HG03095 (cell line): ENCODE measurements around the gene DHRS13.
"Not testable (repeated sequence)": the region's sequence is repeated elsewhere in the genome, so short reads cannot be mapped to it uniquely, and the experiment has no call there.

Experiments used
- ATAC-seq: cut with Tn5 transposase; IDR thresholded peaks from one replicate; pipeline ENCODE4 v1.9.1; 2021; ENCODE audit warnings: moderate library complexity; ENCODE audit not compliant: unreplicated experiment

Gene DHRS13

DNA sequence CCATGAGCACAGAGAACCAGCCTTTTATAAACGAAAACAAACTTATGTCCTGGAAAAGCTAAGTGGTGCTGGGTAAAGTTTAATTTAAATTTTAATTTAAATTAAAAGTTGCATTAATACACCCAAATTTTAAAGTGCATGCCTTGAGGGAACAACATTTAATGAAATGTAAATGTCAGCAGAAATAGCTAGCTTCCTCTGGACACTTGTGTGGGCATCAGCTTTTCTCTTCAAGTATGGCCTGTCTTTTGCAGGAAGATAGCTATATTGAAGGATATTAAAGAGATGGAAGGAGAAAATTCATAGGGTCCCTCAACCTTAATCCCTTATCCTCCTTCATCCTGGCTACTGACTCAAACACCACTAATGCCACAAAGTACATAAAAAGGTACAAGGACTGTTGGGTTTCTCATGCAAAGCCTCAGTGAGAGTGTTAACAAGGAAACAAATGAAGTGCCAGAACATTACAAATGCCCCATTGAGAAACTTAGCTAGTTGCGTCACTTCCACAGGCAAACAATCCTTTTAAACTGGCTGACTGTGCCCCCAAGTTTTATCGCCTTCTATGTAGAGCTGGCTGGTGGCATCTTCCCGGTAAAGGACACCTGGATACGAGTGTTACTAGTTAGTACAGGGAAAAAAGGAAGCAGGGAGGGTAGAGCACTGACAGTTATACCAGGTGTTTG, 34.3 kb upstream of the DHRS13 start:
- ATAC-seq = no peak

DNA sequence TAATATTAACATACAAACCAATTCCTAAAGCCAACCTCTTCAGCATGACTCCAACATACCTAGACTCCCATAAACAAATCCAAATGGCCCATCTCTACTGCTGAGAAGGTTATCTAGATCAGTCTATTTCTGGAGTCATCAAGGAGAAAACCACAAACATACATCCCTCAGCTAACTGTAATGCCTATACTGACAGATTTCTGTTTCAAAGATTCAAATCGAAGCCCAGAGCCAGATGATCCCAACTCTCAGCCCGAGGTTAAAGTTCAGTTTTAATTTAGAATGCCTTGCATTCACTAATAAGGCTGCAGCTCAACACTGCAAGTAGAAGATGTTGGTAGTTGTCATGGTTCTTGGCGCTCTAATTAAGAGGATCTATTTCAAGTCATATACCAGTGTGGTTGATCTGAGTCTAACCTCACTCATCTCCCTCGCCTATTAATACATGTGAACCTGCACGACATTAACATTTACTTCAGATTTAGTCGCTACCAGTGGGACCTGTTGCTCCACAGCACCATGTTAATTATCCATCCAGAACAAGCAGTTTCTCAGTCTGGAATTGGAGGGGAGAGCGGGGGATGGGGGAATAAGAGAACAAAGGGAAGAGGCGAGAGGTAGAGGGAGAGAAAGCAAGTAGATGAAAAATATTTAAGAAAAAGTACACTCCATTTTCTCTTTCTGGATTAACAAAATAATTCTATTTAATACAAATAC, 33.0 kb upstream of the DHRS13 start:
- no peak for ATAC-seq

DNA sequence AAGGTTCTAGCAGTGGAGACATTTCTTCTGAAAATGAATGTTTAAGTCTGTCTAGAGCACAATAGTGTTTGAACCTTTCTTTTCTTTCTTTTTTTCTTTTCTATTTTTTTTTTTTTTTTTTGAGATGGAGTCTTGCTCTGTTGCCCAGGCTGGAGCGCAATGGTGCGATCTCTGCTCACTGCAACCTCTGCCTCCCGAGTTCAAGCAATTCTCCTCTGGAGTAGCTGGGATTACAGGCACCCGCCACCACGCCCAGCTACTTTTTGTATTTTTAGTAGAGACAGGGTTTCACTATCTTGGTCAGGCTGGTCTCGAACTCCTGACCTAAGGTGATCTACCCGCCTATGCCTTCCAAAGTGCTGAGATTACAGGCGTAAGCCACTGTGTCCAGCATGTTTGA, 31.6 kb upstream of the DHRS13 start:
- not testable (repeated sequence) for ATAC-seq

DNA sequence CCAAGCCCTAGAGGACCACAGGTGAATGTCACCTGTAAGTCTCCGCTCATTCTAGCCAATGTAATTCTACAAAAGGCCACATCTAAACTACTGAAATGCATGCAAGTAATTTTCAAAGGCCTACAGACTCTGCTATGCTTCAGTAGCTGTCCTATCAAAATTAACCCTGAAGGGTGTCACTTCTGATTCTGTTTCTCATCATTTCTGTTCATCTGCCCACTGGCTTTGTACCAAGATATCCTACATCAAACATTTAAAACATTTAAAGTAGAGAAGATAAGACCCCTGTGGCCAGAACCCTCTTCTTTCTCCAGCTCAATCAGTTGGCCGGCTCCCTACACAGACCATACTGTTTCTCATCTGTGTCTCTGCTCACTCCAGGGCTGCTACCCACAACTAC, 26.9 kb upstream of the DHRS13 start:
- ATAC-seq = no peak

DNA sequence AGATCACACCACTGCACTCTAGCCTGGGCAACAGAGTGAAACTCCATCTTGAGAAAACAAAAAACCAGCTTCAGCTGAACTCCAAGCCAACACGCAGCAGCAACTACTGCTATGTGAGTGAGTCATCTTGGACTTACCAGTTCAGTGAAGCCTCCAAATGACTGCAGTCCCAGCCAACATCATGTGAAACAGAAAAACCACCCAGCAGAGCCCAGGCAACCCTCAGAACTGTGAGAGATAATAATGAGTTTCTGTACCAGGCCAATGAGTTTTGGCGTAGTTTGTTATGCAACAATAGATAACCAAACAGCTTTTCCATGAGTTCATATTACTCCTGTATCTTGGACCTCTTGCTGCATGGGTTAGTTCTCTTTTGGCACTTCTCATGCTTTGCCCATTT, 25.2 kb upstream of the DHRS13 start:
- ATAC-seq = no peak

DNA sequence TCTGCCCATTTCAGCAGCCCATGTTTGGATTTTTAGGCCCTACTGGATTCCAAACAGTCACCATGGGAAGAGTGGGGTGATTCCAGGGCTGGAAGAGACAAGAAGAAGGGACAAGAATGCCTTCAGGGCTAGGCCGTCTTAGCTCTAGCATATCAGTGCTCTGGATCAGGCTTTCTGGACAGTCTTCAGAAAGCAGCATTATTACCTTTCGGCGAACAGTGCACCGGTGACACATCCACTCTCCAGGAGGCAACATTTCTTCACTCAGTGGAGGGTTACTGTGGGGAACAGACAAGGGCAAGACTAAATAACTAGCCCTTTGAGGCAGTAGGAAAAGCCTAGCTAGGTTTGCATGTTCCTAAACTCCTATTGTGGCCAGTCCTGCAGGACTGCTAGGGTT, 23.9 kb upstream of the DHRS13 start:
- ATAC-seq = no peak

DNA sequence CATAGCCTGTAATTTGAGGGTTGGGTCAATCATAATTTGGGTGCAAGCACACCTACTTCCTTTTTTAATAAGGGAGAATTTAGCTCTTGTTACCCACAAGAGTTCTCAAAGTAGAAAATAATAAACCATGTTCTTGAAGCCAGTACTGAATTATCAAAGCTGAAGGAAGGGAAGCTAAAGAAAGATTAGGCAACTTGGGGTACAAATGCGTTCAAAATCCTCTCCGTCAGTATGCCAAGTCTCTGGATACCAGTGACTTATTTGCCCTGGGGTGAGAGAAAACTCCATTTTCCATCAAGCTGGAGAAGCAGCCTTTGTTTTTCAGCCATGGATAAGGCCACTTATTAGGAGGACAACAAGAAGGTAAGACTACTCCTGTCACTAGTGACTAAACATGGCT, 23.5 kb upstream of the DHRS13 start:
- ATAC-seq = no peak

DNA sequence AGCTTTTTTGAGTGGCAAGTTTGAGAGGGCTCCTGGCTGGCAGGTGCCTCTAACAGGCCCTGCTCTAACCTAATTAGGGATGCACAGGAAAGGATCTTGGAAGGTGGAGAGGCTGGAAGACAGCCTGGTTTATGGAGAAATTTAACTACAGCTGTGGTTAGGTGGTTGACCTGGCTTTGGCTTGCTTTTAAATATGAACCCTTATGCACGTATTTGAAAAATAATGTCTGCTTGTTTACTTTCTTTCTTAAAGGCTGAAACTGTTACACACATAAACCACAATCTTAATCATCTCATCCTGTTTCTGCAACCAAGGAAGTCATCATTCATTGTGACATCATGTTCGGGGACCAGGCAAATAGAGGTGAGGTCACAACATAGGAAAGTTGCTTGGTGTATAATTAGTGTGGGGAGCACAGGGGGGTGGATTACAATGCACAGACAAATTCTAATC, 23.1 kb upstream of the DHRS13 start:
- ATAC-seq = no peak

DNA sequence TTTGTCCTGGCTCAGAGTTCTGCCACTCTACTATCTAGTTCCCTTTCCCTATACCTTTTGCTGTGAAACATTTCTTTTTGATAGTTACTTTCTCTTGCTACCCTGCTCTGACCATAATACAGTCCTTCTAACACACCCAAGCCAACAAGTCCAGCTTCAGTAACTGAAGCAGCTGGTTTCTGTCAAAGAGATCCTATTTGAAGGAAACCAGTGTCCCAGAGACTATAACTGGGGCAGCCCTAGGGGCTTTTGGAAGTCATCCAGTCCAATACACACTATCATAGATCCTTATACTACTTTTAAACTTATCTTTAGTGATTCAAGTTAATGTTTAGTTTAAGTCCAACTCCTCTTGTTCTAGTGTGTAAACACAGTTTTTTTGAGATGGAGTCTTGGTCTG, 17.3 kb upstream of the DHRS13 start:
- ATAC-seq = no peak

DNA sequence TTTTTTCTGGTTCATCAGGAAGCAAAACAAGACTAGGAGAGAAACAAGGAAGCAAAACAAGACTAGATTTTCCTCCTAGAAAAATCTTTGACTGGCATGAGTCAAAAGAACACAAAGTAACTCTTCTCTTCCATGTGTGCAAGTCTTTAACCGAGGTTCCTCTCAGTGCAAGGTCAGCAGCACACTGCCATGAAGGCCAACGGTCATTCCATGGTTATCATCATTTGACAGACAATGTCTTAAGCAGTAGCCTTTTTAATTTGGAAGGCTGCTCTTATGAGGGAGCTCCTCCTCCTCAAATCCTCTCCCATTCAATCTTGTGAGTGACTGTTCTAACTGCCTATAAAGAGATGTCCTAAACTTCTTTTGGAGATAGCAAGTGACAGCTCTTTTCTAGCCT, 15.4 kb upstream of the DHRS13 start:
- no peak for ATAC-seq

DNA sequence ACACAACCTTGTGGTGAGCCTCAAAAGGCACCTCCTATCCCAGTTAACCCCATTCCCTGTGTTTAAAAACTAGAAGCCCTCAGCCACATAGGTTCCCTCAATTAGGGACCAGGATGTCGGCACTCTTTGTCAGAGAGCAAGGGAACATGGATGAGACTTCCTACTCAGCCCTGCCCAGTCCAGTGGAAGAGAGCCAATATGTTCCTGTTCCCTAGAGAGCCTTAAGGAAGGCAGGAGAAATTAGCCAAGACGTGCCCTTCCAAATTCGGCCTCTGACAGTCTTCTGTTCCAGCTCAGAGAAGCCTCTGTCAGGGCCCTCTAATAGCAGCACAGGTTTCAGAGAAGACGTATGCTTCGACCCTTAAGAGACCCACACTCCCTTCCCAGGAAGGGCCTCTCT, 14.6 kb upstream of the DHRS13 start:
- no peak for ATAC-seq

DNA sequence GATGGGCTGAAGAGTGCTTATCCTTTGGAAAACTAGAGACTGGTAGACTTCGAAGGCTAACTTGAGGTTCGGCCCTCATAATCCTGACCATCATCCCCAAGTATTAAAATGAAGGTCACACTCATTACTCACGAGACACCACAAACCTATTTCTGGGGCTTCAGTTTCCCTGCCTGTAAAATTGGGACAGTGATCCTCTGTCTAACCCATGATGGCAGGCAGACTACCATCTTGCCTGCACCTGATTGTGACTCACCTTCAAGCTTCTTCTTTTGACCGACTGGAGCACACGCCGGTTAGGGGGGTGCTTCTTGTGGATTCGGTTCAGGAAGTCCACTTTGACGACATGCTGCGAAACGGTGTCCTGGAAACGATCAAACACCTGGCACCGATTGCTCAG, 14.2 kb upstream of the DHRS13 start:
- no peak for ATAC-seq

DNA sequence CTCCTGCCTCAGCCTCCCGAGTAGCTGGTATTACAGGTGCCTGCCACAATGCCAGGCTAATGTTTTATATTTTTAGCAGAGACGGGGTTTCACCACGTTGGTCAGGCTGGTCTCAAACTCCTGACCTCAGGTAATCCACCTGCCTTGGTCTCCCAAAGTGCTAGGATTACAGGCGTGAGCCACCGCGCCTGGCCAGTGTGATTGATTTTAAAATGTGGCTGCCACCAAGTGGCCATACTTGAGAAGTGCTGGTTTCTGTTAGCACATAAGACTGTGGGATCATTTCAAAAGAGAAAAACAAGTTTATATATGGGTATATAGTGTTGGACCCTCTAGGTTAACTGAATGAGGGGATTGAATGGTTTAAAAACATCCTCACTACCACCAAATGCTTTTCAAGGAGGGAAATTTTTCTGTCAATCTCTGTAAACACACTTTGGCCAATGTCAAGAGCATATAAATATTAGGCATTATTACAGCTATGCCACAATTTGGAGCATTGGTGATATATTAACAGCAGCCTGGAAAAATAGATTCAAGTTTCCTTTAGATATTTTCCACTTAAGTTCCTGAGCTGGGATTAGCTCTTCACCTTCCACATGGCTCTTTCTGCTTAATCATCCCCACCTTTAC, 13.5 kb upstream of the DHRS13 start:
- ATAC-seq = no peak

DNA sequence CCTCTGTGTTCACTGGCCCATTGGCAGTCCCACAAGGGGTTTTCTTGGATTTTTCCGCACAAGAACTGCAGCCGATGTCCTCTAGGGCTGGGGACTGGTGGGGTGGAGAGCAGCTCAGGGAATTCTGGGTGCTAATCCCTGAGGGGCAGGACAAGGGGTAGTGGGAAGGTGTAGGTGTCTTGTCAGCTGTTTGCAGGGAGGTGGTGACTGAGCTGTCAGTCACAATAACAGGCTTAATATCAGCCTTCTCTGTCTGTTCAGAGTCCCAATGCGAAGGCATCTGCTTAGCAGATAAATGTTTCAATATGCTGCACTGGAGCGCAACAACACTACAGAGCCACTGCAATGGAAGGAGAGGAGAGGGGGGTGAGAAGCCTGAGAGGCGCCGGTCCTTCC, 10.1 kb upstream of the DHRS13 start:
- no peak for ATAC-seq

DNA sequence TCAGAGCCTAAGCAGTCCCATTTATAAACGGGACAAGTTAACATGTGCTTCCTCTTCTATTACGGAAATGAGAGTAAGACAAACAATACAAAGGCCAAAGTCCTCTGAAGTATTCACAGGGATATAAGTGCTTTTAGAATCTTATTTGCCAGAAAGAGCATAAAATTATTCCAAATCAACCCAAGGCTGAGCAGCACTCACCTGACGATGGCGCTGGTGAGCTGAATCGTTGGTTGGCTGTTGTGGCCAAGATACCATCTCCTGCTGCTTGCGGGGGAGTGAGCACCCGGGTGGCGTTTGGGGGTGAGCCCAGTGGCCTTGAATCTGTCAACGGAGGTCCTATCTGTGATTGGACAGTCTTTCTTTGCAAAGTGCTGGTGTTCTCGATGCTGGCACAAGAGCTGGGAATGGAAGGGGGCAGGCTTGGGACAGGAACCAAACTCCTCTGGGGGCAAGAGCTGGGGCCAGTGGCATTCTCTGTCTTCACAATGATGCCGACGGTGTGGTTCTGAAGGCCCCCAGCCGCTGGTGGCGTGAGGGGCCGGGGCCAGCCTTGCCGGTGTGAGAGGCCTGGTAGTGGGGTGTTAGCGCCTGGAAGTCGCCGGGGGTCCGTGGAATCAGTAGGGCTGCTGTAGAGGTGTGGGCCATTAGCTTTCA, 9.5 kb upstream of the DHRS13 start:
- no peak for ATAC-seq

DNA sequence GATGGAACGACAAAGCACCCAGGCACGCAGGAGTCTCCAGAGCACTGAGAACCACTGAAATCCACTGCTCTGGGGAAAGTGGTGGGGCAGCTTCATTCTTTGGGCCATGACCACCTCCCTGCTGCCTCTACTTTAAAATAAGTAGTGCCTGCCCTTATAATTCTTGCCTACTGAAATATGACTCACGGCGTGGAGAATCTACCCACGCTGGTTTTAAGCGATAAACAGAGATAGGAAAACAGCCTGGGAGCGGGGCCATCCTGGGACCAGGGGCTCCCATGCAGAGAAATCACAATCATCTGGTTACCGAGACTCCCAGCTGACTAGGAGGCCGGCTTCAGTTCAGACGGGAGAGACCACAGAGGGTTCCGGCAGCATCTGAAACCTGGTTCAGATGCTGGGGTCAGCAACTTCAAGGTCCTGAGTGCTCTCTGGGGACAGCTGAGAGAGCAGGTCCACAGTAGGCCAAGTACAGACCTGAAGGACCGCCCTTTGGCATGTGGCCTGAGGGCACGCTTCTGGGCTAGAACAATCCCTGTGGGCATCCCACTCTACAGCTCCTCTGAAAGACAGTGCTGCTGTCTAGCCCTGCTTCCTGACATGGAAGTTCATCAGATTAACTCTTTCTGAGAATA, 8.6 kb upstream of the DHRS13 start:
- no peak for ATAC-seq

DNA sequence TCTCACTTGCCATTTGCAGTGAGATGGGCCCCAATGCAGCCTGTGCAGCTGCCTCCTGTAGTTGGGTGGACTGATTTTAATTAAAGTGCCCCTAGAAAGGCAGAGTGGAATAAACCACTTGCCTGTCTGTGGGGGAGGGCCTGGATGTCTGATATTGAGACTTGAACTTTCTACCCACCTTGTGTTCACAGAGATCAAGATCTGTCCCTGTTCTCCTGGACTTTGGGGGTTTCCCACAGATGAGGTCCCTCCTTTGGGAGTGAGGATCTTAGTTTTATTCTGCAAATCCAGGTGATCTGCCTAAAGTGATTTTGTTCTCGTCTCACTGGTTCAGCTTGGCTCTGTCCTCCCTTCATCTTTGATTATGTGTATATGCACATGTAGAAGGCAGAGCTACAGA, 7.7 kb upstream of the DHRS13 start:
- no peak for ATAC-seq

DNA sequence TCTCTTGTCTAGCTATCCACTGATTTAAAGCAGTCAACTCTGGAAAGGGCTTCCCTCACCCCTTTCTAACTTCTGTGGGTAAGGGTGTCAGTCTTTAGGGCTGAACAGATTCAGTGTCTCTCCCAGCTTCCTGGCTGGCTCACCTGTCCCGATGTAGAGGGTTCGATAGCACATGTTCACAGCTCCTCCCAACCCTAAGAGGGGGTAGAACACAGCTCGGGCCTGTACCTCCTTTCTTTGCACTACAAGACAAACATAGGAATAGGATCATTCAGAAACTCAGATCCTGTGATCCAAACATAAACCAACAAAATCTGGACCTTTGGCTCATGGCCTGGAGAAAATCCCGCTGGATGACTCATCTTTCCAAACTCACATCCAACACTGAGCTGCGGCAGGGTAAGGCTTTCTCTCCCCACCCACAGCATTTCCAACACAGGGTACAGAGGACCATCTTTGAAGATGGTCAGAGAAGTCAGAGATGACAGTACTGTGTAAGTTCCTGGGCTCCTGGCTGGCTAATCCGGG, 5.8 kb upstream of the DHRS13 start:
- ATAC-seq = no peak

DNA sequence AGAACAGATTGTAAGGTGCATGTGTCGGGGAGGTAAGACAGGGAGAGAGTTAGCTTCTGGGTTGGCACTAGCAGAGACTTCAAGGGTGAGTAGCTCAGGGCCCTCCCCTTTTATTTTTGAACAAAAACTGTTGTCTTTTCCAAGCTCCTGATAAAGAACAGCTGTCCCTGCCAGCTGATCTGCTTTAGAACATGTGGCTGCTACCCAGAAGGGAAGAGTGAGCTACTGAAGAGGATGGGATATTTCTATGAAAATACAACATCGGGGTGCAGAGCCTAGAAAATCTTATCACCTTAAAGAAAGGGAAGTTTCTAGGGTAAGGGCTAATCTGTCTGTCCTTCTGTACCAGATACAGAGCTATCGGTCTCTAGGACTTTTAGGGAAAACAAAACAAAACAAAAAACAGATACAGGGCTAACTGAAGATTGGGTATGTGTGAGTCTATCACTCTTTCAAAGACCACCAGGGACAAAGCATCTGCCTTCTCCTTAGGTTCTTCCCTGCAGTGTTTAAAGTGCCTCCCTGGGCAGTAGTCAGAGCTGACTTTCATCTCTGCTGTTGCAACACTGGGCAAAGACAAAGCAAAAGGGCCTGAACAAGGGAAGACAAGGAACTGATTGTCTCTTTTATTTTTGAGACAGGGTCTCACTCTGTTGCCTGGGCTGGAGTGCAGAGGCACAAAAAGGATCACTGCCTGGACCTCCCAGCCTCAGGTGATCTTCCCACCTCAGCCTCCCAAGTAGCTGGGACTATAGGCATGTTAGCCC, 5.0 kb upstream of the DHRS13 start:
- no peak for ATAC-seq

DNA sequence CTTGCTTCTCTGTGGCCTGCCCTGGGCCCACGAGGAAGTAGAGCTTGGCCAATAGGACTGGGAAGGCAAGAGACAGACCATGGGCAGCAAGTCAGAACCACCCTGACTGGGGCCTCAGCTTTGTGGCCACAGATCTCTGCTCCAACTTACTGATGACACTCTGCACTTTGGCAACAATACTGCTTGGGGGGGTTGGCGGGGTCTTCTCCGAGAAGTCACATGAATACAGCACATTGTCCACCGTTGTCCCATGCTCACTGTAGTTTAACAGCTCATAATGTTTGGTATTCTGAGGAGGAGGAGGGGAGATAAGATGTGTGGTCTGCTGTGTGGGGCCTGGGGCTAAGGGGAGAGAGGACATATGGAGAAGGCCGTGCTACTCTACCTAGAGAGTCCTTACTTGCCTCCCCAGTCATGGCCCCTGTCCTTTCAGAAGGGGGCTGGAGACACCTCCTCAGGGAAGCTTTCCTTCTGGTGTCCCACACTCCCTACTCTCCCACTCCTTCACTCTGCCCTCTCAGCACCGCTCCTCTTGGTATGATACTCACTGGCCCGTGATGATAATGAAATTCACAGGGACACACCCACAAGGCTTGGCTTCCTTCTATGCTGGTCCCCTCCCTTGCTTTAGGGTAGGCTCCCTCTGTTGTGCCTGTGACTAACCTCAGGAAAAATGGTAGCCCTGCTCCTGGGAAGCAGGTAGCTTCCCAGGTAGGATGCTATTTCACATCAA, 4.0 kb upstream of the DHRS13 start:
- ATAC-seq = no peak
